GM20431 (cell line): ENCODE results near the gene CCDC180.
"Not testable (repeated sequence)": the region's sequence is repeated elsewhere in the genome, so short reads cannot be mapped to it uniquely, and the experiment has no call there.

Experiments
- in situ Hi-C: fragments of 300-500 bp; cut with MseI, MboI; formaldehyde crosslinking; loops from one replicate; pipeline ENCODE4 v1.15.0; 2020; ENCODE audit warnings: low sequenced_read_pairs; ENCODE audit not compliant: unreplicated experiment

The CCDC180 gene

DNA sequence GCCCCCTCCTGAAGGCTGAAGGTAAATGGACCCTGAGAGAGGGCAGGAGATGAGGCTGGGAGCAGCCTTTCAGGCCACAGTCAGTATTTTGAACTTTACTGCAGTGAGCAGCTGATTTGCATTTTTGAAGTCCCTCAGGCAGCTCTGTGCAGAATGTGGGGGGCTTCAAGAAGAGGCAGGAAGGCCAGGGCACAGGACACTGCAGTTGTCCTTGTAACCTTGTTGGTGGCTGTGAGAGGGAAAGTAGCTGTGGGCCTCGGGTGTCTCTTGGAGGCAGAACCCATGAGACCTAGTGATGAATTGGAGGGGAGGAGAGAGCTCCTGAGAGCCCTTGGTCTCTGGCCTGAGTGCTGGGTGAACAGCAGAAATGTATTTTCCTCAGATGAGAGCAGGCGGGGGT is 2.6 kb downstream of the CCDC180 start:
- in situ Hi-C loops, result no loop called here

DNA sequence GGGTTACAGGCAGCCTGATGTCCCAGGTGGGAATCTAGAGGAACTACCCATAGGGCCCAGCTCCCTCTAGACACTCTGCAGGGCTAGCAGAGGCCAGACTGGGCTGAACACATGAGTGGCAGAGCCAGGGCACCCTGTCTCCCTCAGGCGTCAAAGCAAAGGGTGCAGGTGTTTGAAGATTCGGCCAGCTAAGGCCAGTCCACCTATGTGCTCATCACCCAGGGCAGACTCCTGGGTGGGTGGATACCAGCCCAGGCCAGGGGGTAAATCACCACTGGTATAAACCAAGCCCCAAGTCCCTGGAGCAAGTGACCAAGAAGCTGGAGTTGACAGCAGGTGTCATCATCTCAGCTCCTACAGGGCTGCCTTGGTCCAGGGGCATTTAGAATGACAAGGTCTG is 3.4 kb downstream of the CCDC180 start:
- in situ Hi-C loops, result no loop called here

DNA sequence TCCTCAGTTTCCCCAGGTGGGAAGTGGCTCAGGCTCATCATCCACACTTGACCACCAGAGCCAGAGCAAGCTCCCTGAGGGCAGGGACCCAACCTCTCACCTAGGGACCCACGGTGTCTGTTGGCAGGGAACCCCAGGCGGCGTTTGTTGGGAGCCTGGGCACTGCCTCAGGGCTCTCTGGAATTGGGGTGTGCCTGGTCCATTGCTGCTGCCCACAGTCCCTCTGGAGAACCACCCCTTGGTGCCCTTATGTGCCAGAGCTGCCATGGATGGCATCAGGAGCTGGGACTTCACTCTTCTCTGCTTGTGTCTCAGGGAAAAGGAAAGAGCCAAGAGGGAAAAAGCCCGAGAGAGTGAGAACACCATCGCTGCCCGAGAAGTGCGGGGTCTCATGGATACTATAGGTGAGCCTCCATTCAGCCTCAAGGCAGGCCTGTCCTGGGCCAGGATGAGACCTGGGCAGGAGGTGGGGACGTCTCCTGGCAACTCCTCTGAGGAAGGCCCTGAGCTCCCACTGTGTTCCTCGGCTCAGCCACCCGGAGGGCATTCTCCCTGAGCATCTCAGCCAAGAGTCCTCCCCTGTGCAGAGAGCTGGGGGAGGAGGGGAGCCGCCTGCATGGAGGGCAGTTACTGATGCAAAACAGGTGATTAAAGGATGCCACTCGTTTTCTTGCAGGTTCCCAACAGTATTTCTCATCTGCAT is 4.5 kb downstream of the CCDC180 start:
- in situ Hi-C loops, result no loop called here

DNA sequence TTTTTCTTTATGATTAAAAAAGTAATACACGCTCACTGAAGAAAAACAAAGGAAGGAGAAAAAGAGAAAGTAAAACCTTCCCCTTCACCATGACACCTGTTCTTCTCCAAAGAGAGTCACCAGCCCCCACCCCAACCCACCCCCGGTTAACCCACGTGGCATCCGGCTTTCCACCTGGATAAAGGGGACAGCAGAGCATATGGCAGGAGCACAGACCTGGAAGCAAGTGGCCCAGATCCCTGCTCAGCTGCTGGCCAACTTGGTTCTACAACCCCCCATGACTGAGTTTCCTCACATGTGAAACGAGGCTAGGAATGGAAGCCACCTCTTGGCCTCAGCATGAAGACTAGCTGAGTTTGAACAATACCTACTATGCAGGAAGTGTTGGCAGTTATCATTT is 5.1 kb downstream of the CCDC180 start:
- in situ Hi-C loops, result no loop called here

DNA sequence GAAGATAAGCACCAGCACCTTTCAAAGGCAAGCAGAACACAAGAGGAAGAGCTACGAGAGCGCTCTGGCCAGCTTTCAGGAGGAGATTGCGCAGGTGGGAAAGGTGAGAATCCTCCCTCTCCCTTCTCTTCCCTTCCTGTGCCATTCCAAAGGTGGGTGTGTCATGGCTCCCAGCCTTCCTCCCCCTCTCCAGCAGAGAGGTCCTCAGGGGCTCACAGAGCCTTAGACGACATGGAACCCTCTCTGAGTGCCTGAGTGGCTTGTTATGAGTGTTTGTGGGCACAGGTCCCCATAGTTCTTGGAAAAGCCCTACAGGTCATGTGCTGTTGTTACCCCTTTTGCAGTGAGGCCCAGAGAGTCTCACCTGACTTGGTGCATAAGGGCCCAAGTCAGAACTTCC is 5.8 kb downstream of the CCDC180 start:
- in situ Hi-C loops, result no loop called here

DNA sequence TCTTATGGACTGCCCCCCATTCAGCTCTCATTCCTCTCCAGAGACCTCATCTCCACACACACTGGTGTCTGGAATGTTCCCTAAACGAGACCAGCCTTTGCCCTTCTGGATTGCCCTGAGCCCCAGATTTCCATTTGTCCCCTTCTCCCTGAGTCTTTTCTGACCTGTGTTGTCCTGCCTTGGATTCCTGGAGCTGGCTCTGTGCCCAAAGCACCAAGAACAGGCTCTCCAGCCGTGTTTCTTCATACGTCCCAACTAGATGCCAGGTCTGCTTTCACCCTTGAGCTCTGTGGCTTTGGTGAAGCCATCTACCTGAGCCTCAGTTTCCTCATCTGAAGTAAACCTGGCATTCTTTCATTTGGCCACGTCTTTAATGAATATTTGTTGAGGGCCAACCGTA is 6.3 kb downstream of the CCDC180 start:
- in situ Hi-C loops, result no loop called here

DNA sequence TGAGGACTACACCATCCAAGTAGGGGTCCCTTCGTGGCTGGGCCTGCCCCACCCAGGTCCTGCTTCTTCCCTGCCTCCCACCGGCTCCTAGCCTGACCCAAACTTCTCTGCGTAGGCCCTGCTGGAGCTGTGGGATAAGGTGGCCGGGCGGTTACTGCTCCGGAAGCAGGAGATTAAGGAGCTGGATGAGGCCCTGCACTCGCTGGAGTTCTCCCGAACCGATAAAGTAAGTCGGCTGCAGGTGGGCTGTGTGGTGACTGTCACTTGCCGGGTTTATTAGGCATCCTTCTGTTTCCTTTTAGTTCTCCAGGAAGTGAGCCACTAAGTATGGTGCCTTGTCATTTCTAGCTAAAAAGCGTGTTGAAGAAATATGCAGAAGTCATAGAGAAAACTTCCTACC is 7.0 kb downstream of the CCDC180 start:
- in situ Hi-C loops, result no loop called here

DNA sequence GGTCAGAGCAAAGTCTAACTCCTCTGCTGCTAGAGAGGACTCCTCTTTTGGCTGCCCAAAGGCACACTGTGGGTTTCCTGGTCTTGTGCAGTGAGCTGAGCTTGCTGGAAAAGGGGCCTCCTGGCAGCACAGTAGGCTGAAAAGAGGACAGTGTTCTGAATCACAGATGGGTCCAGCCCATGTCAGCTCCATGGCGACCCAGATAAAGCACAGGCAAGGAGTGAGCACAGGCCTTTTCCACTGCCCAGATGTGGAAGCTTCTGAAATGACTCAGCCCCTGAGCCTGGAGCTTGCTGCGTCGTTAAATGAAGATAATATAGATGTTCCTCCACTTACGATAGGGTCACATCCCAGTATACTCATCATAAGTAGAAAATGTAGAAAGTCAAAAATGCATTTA is 8.1 kb downstream of the CCDC180 start:
- in situ Hi-C loops, result no loop called here

DNA sequence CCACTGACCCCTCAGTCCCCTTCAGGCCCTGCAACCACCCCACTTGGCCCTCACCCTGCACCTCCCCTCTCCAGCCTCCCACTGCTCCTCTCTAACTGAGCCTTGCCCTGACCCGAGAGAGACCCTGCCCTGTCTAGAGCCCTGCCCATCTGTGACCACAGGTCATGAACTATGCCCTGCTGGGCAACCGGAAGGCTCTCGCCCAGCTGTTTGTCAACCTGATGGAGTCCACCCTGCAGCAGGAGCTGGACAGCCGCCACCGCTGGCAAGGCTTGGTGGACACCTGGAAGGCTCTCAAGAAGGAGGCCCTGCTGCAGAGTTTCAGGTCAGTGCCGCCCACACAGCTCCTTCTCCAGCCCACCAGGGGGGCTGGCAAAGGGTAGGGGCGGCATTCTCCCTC is 9.4 kb downstream of the CCDC180 start:
- in situ Hi-C loops, result no loop called here

DNA sequence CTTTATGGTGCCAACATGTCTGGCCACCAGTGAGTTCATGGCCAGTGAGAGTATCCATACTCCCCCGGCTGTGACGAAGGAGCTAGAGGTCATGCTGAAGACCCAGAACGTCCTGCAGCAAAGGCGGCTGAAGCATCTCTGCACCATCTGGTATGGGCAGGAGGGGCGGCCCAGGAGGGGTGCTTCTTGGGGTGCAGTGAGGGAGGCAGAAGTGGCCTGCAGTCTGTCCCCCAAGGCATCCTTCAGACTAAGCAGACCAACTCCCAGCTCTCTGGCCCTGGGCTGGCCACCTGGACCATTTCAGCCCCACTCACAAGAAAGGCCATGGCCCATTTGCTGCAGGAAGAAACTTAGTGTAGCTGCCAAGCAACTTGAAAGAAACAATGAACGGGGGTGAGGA is 11.0 kb downstream of the CCDC180 start:
- in situ Hi-C loops, result no loop called here

DNA sequence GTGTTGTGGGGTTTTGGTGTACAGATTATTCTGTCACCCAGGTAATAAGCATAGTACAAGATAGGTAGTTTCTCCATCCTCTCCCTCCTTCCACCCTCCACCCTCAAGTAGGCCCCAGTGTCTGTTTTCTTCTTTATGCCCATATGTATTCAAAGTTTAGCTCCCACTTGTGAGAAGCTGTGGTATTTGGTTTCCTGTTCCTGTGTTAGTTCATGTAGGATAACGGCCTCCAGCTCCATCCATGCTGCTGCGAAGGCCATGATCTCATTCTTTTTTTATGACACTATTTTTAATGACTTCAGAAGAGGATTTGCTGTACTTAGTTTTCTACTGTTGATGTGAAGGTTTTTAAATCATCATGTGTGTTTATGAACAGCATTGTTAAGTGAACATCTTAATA is 11.9 kb downstream of the CCDC180 start:
- in situ Hi-C loops, result no loop called here

DNA sequence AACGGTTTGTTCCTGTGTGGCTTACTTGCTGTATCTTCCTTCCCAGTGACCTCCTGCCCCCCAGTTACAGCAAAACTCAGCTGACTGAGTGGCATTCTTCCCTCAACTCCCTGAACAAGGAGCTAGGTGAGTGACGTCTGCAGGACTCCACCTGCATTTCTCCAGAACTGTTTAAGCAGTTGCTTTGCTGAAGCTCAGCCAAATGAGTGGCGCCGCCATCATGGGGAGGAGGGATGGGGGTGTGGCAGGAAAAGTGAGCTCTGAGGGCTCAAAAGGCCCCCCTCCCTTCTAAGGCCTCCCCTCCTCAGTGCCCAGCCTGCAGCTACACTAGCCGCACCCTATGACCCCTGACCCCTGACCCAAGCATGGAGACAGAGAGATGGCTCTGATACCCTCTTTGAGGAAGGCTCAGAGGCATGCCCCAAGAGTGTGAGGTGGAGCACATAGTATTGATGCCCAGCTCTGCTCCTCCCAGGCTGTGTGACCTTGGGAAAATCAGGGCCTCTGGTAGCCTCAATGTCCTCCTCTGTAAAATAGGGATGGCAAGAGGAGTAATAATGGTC is 12.7 kb downstream of the CCDC180 start:
- in situ Hi-C loops, result no loop called here

DNA sequence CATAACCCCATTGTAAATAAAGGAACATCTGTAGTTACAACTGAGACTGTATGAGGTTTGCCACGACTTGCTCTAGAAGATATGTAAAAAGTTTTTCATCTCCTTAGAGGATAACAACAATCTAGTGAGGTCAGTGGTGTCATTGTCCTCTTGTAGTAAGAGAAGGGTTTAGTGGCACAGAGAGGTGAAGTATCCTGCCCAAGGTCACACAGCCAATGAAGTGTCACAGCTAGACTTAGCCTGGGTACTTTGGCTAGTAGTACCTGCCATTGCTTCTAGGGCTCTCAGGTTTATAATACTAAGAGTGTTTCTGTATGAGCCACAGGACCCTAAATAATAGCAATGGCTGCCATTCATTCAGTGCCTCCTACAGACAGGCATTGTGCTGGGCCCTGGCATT is 13.8 kb downstream of the CCDC180 start:
- in situ Hi-C loops, result no loop called here

DNA sequence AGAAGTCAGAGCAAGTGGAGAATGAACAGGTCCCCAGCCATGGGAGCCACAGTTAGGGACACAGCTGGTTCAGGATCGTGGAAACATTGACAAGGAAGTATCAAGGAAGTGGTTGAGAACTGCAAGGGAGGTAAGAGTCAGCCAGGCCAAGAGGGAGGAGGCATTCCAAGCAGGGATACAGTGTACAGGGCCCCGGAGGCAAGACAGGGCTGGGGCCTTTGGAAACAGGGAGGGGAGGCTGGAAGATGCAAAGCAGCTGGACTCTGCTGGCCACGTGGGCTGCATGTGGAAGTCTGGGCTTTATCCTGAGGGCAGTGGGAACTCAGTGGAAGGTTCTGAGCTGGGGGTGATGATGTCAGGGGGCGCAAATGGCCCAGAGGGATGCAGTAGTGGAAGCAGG is 14.2 kb downstream of the CCDC180 start:
- in situ Hi-C loops, result no loop called here

DNA sequence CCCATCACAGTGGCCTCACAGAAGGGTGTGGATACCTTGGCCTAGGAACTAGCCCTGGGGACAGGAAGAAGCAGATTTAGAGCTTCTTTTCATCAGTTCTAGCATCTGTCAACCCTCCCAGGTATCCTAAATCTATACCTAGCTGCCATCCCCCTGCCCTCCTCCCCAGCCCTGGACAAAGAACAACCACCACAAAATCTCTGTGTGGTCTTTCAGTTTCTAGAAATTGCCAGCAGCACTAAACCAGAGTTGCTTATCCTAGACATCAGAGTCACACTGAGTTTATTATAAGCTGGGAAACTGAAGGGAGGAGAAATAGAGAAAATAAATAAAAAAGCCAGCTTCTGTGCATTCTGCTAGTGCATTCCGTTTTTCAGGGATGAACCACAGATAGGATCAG is 14.6 kb downstream of the CCDC180 start:
- in situ Hi-C loops, result no loop called here

DNA sequence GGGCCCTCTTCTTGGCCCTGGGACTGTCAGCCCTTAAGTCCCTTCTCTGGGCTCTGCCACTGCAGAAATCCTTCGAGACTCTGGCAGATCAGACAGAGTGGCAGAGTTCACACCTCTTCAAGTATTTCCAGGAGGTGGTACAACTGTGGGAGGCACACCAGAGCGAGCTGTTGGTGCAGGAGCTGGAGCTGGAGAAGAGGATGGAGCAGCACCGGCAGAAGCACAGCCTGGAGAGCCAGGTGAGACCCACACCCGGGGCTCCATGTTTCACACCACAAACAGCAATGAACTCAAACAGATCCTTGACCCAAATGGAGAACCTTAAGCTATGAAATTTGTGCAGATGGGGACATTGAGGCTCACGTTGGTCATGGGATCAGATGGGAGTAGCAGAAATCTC is 17.5 kb downstream of the CCDC180 start:
- in situ Hi-C loops, result no loop called here

DNA sequence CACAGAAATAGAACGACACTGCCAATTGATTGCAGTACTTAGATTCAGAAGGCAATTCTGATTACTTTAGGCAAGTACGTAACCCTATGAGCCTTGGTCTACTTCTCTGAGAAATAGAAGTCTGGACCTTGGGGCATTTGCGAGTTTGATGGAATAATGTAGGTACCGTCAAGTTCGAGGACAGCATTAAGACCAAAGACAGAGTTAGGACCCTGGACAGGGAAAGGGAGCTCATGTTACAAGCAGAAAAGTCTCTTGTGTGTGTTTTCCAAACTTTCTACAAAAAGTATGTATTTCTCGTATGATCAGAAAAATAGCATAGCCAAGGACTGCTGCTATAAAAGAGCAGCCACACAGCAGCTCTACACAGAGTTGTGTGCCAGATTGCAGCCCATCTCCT is 20.1 kb downstream of the CCDC180 start:
- in situ Hi-C loops, result no loop called here

DNA sequence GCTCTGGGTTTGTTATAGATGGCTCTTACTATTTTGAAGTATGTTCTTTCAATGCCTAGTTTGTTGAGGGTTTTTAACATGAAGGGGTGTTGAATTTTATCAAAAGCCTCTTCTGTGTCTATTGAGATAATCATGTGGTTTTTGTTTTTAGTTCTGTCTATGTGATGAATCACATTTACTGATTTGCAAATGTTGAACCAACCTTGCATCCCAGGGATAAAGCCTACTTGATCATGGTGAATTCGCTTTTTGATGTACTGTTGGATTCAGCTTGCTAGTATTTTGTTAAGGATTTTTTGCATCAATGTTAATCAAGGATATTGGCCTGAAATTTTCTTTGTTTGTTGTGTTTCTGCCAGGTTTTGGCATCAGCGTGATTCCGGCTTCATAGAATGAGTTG is 25.5 kb downstream of the CCDC180 start:
- in situ Hi-C loops, result no loop called here

DNA sequence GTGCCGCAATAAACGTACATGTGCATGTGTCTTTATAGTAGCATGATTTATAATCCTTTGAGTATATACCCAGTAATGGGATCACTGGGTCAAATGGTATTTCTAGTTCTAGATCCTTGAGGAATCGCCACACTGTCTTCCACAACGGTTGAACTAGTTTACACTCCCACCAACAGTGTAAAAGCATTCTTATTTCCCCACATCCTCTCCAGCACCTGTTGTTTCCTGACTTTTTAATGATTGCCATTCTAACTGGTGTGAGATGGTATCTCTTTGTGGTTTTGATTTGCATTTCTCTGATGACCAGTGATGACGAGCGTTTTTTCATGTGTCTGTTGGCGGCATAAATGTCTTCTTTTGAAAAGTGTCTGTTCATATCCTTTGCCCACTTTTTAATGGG is 28.2 kb downstream of the CCDC180 start:
- in situ Hi-C loops, result not testable (repeated sequence)

DNA sequence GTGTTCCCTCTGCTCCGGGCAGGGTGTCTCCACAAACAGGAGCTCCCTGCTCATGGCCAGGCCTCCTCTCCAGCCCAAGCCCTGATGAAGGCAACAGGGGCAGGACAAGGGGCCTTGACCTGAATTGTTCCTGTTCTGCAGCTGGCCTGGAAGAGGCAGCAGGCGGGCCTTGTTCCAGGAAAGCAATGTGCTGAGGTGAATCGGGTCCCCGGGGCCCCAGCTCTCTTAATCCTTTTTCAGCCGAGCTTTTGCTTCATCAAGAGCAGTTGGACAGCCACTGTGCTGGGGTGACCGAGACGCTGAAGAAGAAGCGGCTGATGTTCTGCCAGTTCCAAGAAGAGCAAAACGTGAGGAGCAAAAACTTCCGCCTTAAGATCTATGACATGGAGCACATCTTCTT is 41.4 kb downstream of the CCDC180 start:
- in situ Hi-C loops, result no loop called here

DNA sequence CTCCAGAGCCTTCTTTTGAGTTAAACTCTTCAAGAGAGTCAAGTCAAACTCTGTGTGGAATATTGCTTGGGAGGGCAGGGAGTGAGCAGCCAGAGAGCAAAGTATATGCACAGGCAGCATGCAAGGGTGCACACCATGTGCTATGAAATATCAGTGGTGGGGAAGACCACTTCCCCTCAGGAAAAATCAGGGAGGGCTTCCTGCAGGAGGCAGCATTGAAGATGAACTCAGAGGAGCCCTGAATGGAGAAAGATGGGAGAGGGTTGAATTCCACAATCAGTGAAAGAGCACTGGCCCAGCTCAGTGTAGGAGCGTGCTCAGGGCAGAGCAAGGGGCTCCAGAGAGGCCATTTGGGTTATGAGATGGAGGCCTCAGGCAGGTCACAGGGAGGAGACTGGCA is 41.9 kb downstream of the CCDC180 start:
- in situ Hi-C loops, result no loop called here

DNA sequence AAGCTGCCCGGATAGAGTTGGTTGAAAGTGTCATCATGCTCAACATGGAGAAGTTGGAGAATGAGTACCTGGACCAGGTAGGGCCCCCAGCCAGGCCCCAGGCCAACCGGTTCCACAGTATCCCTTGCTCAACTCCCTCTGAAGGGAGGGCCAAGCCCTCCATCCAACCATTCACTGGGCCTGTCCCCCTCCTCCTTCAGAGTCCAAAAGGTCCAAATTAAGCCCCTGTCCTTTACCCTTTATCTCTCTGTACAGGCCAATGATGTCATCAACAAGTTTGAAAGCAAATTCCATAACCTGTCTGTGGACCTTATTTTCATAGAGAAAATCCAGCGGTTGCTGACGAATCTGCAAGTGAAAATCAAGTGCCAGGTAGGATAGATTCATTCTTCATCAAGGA is 47.2 kb downstream of the CCDC180 start:
- in situ Hi-C loops, result no loop called here
